Measurements from ENCODE around the gene ZNF354B. TPM values are rescaled to one million over a fixed set of nuclear protein-coding genes. Genes with fewer than 3 reads are reported as not detected.

The ZNF354B gene
- total and polyA plus RNA-seq, 2 of the 13 experiments (the other 11 are each of a cell fraction or from before 2014, with no cell fraction given): 7.8 to 10.3 TPM

GRCh38 chr5:178859625-178860521 is at the start of gene ZNF354B (continued):
- TF ChIP-seq TBX2 (CRISPR knock-in tag; IDR thresholded peaks at IDR 0.05; ENCODE audit: borderline replicate concordance): peak; percentile 76
- TF ChIP-seq HOXD1 (CRISPR knock-in tag; IDR thresholded peaks at IDR 0.05): peak; percentile 82
- TF ChIP-seq SSRP1 (CRISPR knock-in tag; IDR thresholded peaks at IDR 0.05): no peak
- TF ChIP-seq NFE2L2 (IDR thresholded peaks at IDR 0.05; ENCODE audit: low read length): no peak
- no peak for TF ChIP-seq ATF7 (IDR thresholded peaks at IDR 0.05)
- TF ChIP-seq ATF7 (CRISPR knock-in tag; IDR thresholded peaks at IDR 0.05): no peak
- TF ChIP-seq SMARCE1 (IDR thresholded peaks at IDR 0.05; ENCODE audit: borderline replicate concordance): no peak
- no peak for TF ChIP-seq CBX2 (IDR thresholded peaks at IDR 0.05; ENCODE audit: low read depth, low read length)
- no peak for TF ChIP-seq CBX2 (CRISPR knock-in tag; IDR thresholded peaks at IDR 0.05; ENCODE audit: low read depth)
- TF ChIP-seq NR2C2 (CRISPR knock-in tag; IDR thresholded peaks at IDR 0.05; ENCODE audit: borderline replicate concordance): peak; percentile 90
- TF ChIP-seq, protein P1, sequence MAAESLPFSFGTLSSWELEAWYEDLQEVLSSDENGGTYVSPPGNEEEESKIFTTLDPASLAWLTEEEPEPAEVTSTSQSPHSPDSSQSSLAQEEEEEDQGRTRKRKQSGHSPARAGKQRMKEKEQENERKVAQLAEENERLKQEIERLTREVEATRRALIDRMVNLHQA (CRISPR knock-in tag; IDR thresholded peaks at IDR 0.05): no peak
- TF ChIP-seq ATF4 (CRISPR knock-in tag; IDR thresholded peaks at IDR 0.05): peak in 1 of 2 experiments; percentile 89; a peak in 2 of 4 replicates
- TF ChIP-seq, protein P2, sequence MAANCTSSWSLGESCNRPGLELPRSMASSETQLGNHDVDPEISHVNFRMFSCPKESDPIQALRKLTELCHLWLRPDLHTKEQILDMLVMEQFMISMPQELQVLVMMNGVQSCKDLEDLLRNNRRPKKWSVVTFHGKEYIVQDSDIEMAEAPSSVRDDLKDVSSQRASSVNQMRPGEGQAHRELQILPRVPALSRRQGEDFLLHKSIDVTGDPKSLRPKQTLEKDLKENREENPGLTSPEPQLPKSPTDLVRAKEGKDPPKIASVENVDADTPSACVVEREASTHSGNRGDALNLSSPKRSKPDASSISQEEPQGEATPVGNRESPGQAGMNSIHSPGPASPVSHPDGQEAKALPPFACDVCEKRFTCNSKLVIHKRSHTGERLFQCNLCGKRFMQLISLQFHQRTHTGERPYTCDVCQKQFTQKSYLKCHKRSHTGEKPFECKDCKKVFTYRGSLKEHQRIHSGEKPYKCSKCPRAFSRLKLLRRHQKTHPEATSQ (CRISPR knock-in tag; IDR thresholded peaks at IDR 0.05; ENCODE audit: borderline replicate concordance): peak; percentile 41; the same call in 1 of the 2 replicates
- no peak for TF ChIP-seq HMG20B (CRISPR knock-in tag; conservative IDR thresholded peaks at IDR 0.05)
- peak; percentile 31; the same call in 1 of the 2 replicates for TF ChIP-seq BCL6 (CRISPR knock-in tag; IDR thresholded peaks at IDR 0.05)
- TF ChIP-seq HNRNPH1 (optimal IDR thresholded peaks at IDR 0.05; ENCODE audit: low read depth, low read length): no peak
- TF ChIP-seq ZMAT3 (CRISPR knock-in tag; conservative IDR thresholded peaks at IDR 0.05): 0 out of 2 replicates have a peak, but pooled peaks have one; percentile 10
- peak; percentile 72; the same call in 1 of the 2 replicates for TF ChIP-seq ARHGAP35 (CRISPR knock-in tag; IDR thresholded peaks at IDR 0.05; ENCODE audit: borderline replicate concordance)
- TF ChIP-seq ZFP36 (IDR thresholded peaks at IDR 0.05; ENCODE audit: borderline replicate concordance, low read depth, low read length, partially characterized antibody): no peak
- peak; percentile 95 for TF ChIP-seq ZFY (CRISPR knock-in tag; IDR thresholded peaks at IDR 0.05)
- TF ChIP-seq JUN (CRISPR knock-in tag; IDR thresholded peaks at IDR 0.05): no peak
- TF ChIP-seq, protein P3, sequence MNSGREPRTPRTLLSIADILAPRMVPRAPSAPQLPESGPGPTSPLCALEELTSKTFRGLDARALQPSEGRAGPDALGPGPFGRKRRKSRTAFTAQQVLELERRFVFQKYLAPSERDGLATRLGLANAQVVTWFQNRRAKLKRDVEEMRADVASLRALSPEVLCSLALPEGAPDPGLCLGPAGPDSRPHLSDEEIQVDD (CRISPR knock-in tag; IDR thresholded peaks at IDR 0.05; ENCODE audit: borderline replicate concordance): no peak
- TF ChIP-seq, protein P4, sequence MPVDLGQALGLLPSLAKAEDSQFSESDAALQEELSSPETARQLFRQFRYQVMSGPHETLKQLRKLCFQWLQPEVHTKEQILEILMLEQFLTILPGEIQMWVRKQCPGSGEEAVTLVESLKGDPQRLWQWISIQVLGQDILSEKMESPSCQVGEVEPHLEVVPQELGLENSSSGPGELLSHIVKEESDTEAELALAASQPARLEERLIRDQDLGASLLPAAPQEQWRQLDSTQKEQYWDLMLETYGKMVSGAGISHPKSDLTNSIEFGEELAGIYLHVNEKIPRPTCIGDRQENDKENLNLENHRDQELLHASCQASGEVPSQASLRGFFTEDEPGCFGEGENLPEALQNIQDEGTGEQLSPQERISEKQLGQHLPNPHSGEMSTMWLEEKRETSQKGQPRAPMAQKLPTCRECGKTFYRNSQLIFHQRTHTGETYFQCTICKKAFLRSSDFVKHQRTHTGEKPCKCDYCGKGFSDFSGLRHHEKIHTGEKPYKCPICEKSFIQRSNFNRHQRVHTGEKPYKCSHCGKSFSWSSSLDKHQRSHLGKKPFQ (CRISPR knock-in tag; IDR thresholded peaks at IDR 0.05; ENCODE audit: insufficient replicate concordance): no peak
- no peak for TF ChIP-seq NFATC3 (CRISPR knock-in tag; IDR thresholded peaks at IDR 0.05)
- TF ChIP-seq SMYD3 (CRISPR knock-in tag; IDR thresholded peaks at IDR 0.05): no peak
- no peak for TF ChIP-seq TBL1XR1 (IDR thresholded peaks at IDR 0.05; ENCODE audit: borderline replicate concordance, low read length, partially characterized antibody)

All from HepG2 (cell line).